HG02642 (cell line): Measurements from ENCODE around the gene GPC5.
"Not testable (repeated sequence)": the region's sequence is repeated elsewhere in the genome, so short reads cannot be mapped to it uniquely, and the experiment has no call there.

Source experiments
- ATAC-seq: cut with Tn5 transposase; IDR thresholded peaks from one replicate; pipeline ENCODE4 v1.9.1; 2021; ENCODE audit warnings: mild to moderate bottlenecking; ENCODE audit not compliant: unreplicated experiment, poor library complexity

GPC5 gene

GRCh38 chr13:92656103-92656502, 1257.7 kb downstream of the GPC5 start:
- ATAC-seq: no peak

DNA sequence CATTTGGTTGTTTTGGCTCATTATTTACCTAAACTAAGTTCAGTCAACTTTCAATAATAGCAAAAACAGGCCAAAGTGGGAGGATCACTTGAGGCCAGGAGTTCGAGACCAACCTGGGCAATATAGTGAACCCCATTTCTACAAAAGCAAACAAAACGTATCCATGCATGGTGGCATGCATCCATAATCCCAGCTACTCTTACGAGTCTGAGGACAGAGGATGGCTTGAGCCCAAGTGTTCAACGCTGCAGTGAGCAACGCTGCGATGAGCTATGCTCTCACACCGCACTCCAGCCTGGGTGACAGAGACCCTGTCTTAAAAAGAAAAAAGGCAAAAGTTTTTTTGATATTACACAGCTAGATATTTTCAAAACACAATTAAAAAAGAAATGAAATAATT, 1258.2 kb downstream of the GPC5 start:
- no peak for ATAC-seq

GRCh38 chr13:92657565-92657964, 1259.1 kb downstream of the GPC5 start:
- no peak for ATAC-seq

DNA sequence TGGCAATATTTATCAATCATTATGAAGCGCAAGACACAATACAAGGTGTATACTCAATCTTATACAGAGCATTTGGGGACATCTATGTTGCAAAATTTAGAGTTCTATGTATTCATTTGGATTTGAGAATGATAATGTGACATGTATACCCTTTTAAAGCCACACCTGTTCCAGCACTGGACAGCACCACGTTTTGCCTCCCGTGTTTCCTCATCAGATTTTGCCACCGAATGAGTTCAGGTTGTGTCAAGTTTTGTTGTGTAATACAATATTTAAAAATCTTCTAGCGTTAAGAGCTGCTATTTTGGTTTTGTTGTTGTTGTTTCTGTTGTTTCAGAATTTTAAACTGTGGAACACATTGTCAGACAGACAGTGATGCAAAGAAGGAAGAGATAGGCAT, 1259.9 kb downstream of the GPC5 start:
- ATAC-seq: no peak

DNA sequence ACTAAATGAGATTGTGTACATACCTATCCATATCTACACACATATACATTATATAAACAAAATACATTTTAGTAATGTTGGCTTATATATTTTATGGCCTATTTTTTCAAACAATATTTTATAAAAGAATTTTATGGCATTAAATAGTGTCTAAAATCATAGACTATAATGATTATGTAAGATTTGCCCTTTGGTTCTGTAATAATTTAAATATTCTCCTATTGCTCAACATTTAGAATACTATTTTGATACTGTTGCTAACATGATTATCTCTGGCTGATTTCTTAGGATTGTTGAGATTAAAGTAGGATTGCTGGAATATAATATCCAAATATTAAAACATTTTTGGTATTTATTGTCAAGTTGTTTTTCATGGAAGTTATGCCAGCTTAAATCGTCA, 1263.0 kb downstream of the GPC5 start:
- no peak for ATAC-seq

DNA sequence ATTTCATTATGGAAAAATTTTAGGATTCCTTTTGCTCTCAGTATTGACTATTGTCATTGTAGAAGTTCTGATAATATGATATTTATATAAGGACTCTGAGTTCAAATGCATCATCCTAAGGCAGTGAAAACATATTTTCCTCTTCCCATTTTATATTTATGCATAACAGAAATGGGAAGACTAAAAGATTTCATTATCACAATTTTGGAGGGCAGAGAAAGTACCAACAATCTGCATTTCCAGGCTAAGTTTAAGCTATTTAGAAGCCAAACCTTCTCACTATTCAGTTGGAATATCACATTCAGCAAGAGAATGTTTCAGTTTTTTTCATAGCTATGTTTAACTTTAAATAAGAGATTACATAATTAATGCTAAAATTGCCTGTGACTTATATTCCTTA, 1269.7 kb downstream of the GPC5 start:
- no peak for ATAC-seq

DNA sequence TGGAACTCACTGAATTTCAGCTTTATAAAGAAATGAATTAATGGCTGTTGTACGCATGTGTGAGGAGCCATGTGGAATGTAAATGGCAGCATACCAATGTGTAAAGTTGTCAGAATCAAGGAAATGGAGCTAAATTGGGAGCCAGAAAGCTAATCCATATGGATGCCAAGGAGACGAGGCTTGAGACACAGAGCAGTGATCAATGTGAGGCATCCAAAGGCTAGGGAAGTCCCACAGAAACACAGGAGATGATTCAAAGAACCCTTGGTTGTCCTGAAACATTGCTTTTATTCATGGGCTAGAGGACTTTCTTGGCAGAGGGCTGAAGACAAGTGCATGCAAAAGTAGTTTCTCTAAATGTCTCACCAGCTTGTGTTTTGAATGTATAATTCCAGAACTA, 1271.7 kb downstream of the GPC5 start:
- ATAC-seq: no peak

- ATAC-seq: no peak
Measured at GRCh38 chr13:92671821-92672220, 1273.4 kb downstream of the GPC5 start.

DNA sequence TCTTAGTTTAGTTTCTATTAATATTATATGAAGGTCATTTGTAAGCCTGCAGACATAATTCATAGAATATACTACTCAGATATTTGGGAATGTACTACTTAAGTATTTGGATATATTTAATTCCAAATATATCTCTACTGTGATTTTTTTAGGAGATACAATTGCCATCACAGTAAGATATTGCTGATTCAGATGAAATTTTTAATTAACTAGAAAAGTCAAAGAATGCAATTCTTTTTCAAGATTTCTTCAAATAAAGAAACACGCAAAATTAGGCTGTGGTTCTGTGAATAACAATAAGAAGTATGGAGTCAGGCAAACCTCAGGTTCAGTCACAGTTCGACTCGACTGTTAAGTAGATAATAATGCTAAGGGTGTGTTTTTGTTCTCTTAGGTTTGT, 1277.8 kb downstream of the GPC5 start:
- no peak for ATAC-seq

DNA sequence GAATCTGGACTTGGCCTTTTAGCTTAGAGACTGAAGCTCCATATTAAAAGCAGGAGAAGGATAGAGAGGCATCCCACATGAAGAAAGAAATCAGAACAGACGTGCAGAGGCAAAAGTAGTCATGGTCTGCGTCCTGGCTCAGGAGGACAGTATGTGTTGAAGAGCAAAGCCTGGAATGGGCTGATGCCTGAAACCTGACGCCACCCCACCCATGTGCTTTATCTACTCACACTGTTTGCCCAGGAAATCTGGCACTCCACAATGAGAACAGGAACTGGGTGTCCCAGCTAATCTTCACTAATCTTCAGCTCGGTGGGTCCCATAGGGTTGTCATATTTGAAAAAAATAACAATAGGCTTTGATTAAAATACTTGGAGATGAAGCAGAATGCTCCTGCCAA, 1279.2 kb downstream of the GPC5 start:
- ATAC-seq: no peak

DNA sequence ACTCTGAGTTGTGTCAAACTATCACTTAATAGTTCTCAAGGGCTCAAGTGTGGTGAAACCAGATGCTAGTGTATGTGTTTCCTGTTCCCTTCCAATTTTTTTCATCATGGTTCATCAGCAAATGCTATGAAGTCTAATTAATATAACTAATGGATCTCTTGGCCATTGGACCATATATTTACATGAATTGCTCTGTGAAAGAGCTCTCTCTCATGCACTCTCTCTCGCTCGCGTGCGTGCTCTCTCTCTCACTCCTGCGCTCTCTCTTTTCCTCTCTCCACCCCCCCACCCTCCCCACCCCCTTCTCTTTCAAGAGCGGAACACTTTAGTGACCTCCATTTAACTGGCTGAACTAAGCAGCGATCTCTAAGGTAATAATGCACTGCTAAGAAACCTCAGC, 1281.2 kb downstream of the GPC5 start:
- no peak for ATAC-seq

DNA sequence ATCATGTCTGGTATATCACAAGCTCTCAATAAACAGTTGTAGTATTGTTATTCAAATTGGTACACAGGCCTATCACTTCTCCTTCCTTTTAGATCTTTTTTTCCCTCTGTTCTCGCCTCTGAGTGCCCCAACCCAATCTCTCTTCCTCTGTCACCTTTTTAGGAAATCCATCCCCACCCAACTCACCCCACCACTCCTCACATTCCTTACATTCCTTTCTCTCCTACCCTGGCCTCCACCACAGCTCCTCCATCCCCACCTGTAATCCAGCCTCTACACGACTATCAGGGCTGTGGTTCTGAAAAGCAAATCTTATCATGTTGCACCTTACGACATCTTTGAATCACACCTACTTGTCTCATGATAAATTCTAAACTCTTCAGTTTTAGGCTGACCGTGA, 1282.8 kb downstream of the GPC5 start:
- ATAC-seq: no peak

GRCh38 chr13:92682832-92683517, 1284.6 kb downstream of the GPC5 start:
- ATAC-seq: no peak

DNA sequence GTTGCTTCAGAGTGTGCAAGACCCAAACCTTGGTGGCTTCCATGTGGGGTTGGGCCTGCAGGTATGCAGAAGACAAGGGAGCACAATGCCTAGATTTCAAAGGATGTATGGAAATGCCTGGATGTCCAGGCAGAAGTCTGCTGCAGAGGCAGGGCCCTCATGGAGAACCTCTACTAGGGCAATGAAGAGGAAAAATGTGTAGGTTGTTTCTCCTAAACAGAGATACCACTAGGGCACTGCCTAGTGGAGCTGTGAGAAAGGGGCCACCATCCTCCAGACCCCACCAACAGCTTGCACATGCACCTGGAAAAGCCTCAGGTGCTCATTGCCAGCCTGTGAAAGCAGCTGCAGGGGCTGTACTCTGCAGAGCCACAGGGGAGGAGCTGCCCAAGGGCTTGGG, 1295.6 kb downstream of the GPC5 start:
- ATAC-seq: no peak

DNA sequence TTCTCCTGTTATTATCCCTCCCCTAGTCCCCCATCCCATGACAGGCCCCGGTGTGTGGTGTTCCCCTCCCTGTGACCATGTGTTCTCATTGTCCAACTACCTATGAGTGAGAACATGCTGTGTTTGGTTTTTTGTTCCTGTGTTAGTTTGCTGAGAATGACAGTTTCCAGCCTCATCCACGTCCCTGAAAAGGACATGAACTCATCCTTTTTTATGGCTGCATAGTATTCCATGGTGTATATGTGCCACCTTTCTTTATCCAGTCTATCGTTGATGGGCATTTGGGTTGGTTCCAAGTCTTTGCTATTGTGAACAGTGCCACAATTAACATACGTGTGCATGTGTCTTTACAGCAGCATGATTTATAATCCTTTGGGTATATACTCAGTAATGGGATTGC, 1297.4 kb downstream of the GPC5 start:
- ATAC-seq: not testable (repeated sequence)

DNA sequence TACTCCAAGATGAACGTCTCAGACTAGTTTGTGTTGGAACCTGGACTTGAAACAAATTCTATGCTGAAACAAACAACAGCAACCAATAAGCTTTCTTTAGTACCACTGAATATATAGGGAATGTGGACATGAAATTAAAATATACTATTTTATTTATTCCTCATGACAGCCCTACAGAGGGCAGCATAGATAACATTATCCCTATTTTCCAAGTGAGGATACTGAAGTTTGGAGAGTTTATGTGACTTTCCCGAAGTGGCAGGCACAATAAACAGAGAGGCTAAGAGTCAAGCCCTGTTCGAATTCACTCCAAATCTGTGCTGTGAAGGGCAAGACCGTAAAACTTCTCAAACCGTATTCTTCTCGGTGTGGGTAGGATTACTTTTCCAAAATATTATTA, 1318.3 kb downstream of the GPC5 start:
- ATAC-seq: no peak

- no peak for ATAC-seq
Measured at GRCh38 chr13:92717857-92718256, 1319.4 kb downstream of the GPC5 start.

- no peak for ATAC-seq
Measured at GRCh38 chr13:92719868-92720267, 1321.4 kb downstream of the GPC5 start.

- ATAC-seq: no peak
Measured at GRCh38 chr13:92721620-92722019, 1323.2 kb downstream of the GPC5 start.

DNA sequence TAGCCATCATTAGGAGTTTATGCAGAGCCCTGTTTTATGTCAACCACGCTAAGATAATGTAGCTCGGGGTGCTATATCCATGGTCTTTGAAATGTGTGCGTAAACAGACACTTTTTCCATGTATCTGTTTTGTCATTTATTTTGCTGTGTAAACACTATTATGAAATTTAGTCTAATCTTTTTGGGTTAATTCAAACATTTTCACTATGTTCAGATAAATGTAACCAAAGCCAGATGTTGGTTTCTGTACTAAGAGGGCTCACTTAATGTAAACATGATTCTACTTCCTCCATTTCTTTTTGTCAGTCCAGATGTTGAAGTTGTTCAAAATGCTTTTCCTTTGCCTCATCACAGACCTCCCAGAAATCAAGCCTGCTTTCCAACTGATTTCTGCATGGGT, 1328.7 kb downstream of the GPC5 start:
- no peak for ATAC-seq

DNA sequence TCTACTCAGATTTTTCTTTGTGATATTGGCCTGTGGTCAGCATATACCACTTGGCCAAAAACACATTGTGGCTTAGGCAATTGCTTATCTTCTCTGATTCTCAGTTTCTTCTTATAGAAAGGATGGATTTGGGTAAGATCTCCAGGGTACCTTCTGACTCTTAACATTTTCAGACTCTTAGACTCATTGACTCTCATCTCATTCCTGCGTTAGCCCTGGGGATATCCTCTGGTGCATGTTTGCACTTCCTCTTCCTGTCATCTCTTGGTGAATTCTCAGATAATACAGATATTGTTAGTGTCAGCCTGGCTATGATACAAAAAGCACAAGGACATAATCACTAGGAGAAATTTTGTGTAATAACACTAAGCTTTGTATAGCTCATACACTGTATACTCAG, 1335.6 kb downstream of the GPC5 start:
- no peak for ATAC-seq

- ATAC-seq: no peak
Measured at GRCh38 chr13:92734545-92734944, 1336.1 kb downstream of the GPC5 start.

DNA sequence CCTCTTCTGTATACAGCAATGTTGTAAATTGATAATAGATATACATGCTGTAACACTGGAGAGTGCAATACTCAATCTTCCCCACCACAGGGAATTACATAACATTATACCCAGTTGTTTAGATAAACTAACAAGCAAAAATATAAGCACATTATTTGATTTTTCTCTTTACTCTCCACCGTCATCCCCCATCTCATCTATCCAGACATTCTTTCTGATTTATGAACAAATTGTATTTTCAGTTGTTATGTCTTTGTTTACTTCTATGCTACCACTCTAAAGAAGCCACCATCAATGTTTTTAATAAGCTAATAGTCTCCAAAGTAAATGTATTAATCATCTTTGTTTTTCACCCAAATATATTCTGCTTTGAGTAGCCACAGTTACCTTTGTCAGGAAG, 1337.5 kb downstream of the GPC5 start:
- ATAC-seq: no peak
